HG03354 (cell line): ENCODE data around the gene PTPRU.

ENCODE experiments used
- ATAC-seq: cut with Tn5 transposase; IDR thresholded peaks from one replicate; pipeline ENCODE4 v1.9.1; 2021; ENCODE audit warnings: mild to moderate bottlenecking; ENCODE audit not compliant: unreplicated experiment, poor library complexity, severe bottlenecking

Gene PTPRU

DNA sequence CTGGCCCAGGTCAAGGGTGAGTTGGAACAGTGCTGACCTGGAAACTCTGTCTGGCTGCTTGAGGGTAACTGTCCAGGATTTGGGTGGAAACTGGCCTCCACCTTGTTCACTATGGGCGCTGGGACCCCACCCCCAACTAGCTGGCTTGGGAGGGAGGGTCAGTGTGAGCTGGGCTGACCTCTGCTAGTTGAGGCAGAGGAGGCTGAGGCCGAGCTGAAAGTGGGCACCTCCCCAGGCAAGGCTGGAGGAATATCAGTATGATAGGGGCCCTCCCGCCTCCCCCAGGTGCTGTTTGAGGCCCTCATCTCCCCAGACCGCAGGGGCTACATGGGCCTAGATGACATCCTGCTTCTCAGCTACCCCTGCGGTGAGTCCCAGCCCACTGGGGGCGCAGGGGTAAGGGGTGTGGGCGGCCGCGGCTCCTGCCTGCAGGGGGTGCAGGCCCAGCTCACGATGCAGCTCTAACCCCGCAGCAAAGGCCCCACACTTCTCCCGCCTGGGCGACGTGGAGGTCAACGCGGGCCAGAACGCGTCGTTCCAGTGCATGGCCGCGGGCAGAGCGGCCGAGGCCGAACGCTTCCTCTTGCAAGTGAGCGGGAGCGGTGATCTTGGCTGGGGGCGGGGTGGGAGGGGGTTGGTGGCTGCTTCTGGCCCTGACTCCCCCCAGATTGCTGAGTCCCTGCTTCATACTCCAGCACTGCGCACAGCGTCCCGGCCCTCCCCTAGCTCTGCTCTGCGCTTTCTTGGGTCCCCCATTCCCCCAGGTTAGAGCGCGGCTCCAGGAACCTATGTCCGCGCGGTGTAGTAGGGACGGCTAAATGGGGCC, 22.9 kb downstream of the PTPRU start:
- no peak for ATAC-seq

DNA sequence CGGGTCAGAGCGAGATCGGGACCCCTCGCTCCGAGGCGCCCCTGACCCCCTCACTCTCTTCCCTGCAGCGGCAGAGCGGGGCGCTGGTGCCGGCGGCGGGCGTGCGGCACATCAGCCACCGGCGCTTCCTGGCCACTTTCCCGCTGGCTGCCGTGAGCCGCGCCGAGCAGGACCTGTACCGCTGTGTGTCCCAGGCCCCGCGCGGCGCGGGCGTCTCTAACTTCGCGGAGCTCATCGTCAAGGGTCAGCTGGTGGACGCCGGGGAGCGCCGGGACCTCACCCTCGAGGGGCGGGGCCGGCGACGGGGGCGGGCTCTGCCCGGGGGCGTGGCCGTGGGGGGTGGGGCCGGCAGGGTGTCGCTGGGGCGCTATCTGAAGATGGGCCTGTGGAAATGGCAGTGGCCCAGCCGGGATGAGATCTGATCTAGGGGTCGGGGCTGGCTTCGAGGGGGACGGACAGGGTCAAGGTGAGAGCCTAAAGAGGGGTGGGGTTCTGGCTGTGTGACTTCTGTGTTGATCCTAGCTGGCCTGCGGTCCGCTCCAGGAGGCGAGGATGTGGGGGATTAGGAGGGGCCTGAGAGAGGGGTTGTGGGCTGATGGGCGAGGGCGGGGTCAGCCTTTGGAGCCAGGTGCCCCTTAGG, 23.6 kb downstream of the PTPRU start:
- no peak for ATAC-seq

DNA sequence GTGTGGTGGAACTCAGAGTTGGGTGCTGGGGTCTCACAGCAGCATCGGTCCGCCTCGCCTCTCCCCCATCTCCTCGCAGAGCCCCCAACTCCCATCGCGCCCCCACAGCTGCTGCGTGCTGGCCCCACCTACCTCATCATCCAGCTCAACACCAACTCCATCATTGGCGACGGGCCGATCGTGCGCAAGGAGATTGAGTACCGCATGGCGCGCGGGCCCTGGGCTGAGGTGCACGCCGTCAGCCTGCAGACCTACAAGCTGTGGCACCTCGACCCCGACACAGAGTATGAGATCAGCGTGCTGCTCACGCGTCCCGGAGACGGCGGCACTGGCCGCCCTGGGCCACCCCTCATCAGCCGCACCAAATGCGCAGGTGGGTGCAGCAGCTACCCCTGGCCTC, 24.2 kb downstream of the PTPRU start:
- no peak for ATAC-seq

DNA sequence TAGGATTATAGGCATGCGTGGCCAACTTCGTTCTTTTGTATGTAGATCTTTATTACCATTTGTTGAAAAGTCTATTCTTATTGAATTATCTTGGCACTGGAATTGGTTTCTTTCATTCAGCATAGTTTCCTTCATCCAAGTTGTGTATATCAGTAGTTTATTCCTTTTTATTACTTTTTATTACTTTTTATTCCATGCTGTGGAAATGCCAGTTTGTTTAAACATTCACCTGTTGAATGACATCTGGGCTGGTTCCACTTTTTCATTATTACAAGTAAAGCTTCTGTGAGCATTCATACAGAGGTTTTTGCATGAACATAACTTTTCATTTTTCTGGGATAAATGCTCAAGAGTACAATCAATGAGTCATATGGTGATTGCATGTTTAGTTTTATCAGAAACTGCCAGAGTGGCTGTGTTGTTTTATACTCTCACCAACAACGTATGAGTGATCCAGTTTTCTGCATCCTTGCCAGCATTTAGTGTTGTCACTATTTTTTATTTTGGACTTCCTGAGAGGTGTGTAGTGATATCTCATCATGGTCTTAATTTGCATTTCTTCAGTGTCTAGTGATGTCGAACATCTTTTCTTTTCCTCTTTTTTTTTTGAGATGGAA, 28.6 kb downstream of the PTPRU start:
- no peak for ATAC-seq

DNA sequence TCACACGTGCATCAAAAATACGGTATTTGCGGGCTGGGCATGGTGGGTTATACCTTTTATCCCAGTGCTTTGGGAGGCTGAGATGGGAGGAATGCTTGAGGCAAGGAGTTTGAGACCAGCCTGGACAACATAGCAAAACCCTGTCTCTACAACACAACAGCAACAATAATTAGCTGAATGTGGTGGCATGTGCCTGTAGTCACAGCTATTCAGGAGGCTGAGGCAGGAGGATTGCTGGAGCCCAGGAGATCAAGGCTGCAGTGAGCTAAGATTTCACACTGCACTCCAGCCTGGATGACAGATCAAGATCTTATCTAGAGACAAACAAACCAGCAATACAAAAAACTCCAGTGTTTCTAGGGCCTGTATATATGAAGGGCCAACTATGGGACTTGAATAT, 30.6 kb downstream of the PTPRU start:
- ATAC-seq = no peak

DNA sequence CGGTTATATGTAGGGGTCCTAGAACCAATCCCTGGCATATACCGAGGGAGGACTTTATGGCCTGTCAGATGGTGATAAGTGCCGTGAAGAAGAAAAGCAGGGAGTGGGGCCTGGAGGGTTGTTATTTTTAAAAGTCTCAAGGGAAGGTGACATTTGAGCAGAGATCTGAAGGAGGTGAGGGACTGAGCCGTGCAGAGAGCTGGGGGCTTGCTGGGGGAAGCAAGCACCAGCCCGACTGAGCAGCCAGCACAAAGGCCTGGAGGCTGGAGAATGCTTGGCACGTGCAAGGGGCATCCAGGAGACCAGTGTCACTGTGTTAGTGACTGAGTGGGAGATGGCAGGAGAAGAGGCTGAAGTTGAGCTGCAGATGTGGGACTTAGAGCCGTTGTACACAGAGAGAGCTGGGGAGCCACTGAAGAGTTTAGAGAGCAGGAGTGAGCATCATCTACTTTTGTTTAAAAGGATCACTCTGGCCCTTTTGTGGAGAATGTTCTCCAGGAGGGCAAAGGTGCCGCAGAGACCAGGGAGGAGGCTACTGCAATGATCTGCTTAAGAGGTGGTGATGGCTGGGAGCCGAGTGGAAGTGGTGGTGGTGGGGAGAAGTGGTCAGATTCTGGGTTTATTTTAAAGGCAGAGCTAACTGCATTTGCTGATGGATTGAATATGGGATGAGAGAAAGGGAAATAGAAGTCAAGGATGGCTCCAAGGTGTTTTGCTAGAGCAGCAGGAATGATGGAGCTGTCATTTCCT, 31.2 kb downstream of the PTPRU start:
- ATAC-seq = no peak

DNA sequence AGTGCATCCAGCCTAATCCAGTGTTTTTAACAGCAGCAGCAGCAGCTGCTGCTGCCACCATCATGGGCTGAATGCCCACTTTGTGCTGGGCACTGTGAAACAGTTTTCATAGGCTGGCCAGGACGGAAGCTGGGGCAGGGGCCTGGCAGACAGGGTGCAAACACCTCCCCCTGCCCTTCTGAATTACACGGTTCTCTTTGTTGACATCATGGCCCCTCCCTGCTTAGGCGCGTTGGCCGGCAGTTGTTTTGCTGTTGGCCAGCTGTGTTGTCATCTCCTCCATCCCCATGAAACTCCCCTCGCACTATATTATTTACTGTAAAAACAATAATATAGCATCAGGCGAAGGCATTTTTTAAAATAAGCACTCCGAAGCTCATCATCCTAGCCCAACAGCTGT, 33.1 kb downstream of the PTPRU start:
- no peak for ATAC-seq

DNA sequence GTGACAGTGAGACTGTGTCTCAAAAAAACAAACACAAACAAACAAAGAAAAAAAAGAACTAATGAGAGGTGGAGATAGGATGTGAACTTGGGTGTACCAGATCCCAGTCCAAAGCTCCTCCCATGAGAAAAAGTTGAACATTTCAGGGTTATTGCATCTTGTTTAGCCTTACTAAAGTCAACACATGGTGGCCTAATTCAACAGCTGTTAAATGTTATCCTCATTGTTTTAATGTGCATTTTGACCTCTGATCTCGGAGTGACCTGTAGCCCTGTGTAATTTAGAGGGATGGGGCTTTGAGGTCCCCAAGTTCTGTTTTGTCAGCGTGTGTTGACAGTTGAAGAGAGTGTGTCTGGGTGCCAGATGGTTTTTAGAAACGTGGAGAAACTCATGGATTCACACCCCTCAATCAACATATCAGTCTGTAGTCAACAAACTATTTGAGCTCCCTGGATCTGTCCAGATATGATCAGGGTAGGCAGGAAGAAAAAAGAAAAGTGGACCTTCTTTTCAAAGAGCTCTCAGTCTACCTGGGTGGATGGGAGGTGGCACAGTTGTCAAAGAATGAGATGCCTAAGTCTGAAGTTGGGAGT, 34.7 kb downstream of the PTPRU start:
- ATAC-seq = no peak

DNA sequence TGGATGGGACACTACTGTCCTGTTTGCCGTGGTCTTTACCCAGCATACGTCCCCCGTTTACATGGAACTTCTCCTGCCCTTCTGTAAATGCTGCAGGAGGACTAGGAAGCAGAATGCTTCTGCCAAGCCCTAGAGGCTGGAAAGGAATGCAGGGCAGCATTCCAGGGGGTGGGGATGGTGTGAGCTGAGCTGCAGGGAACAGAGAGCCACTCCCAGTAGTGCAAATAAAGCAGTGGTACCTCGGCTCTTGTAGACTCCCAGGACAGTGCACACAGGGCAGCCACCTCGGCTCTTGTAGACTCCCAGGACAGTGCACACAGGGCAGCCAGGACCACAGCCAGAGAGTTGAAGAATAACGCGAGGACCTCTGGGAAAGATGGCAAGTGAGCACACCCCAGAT, 35.4 kb downstream of the PTPRU start:
- no peak for ATAC-seq

DNA sequence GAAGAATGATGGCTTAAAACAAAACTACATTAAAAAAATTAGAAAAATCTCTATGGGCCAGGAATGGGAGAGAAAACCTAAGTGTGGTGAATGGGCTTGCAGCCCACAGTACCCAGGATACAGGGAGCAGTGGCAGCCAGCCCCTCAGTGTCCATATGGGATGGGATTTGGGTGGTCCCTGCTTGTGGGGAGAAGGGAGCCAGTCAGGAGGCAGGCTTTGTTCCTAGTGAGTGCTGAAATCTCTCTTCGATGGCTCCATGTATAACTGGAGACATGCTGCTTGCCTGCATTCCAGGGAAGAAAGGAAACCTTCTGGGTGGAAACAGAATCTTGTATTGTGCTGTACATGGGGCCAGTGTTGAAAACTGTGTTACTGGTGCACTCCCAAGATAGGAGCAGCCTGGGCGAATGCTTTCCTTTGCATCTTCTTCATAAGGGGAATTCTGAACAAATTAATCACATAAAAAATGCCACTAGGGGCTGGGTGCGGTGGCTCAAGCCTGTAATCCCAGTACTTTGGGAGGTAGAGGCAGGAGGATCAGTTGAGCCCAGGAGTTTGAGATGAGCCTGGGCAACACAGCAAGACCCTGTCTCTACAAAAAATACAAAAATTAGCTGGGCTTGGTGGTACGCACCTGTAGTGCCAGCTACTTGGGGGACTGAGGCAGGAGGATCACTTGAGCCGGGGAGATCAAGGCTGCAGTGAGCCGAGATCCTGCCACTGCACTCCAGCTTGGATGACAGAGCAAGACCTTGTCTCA, 36.0 kb downstream of the PTPRU start:
- ATAC-seq = no peak

DNA sequence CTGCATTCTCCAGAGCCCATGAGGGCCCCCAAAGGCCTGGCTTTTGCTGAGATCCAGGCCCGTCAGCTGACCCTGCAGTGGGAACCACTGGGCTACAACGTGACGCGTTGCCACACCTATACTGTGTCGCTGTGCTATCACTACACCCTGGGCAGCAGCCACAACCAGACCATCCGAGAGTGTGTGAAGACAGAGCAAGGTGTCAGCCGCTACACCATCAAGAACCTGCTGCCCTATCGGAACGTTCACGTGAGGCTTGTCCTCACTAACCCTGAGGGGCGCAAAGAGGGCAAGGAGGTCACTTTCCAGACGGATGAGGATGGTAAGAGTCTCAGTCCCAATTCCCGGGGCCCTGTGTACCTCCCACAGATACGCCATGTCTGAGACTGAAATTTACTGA, 39.1 kb downstream of the PTPRU start:
- ATAC-seq = no peak

DNA sequence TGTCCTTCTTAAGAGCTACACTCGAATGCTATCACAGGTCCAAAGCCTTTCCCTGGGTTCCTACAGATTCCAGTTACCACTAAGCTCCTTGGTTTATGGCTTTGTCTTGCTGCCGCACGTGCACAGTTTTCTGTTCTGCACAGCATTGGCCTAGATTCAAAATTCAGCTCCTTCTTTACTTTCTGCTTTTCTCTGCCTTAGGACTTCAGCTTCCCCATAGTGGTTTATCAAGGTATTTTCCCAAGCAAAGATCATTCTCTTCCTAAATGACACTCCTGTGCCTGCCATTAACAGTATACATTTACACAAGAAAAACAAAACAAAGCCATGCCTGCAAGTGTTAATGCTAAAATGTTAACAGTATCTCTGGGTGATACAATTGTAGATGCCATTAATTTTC, 41.8 kb downstream of the PTPRU start:
- ATAC-seq = no peak

DNA sequence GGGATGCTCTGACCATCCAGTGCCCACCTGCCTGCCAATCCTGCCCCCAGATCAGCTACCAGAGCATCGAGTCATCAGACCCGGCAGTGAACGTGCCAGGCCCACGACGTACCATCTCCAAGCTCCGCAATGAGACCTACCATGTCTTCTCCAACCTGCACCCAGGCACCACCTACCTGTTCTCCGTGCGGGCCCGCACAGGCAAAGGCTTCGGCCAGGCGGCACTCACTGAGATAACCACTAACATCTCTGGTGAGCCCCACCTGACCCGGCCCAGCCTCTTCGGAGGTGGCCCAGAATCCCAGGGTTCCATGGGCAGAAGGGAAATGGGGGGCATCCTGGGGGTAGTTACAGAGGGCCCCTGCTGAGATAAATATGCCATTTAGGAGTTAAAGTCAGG, 43.1 kb downstream of the PTPRU start:
- no peak for ATAC-seq

DNA sequence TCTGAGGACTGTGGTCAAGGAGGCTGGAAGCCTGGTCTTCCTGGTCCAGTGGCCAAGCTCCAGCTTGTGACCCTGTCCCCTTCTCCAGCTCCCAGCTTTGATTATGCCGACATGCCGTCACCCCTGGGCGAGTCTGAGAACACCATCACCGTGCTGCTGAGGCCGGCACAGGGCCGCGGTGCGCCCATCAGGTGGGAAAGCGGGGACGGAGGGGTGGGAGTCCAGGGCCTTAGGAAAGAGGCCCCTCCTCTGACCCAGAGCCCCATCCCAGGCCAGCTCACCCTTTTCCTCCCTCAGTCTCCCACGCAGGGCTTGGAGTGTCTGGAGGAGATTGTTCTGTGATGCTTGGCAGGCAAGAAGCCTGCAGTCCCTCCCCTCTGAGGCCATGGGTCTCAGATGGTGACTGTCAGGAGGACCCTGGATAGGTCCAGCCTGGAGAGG, 43.6 kb downstream of the PTPRU start:
- no peak for ATAC-seq

DNA sequence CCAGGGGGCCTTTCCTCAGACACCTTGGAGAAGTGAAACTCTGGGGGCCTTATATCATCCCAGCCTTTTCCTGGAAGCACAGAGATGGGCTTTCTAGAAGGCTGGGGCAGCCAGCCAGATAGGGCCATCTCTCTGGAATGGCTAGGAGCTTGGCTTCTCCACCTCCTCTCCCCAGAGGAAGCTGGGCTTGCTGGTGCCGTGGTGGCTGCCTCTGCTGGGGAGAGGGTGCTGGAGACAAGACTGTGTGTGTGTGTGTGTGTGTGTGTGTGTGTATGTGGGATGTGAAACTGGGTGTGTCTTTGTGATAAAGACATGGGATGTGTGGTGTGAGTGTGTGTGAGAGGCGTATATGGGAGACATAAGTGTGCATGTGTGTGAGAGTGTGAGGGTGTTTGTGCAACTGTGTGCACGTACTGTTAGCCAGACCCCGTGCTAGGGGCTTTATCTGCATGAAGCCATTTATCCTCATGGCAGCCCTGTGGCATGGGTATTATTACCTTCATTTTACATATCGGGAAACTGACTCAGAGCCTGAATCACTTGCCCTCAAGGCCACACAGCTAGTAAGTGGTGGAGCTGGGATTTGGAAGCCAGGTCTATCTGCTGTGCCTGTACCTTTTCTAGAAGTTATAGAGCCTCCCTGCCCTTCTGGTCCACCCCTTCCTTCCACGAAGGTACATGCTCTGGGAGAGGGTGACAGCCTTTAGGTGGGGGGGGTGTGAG, 44.2 kb downstream of the PTPRU start:
- ATAC-seq = no peak

DNA sequence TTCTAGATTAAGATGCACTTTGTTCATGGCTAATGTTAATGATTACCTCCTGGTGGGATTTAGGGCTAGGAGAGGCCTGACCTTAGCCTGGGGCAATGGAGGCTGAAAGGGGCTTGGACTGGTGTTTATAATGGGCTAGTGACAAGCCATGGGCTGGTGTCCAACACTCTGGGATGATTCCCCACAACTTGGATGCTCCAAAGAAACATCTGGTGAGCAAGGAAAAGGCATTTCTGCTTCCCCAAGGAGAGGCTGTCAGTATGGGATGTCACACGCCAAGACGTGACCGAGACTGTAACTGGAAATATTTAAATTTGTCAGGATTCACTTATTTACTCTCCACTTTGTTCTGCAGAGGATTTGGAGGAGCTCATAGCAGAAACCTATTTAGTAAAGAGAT, 45.2 kb downstream of the PTPRU start:
- no peak for ATAC-seq

DNA sequence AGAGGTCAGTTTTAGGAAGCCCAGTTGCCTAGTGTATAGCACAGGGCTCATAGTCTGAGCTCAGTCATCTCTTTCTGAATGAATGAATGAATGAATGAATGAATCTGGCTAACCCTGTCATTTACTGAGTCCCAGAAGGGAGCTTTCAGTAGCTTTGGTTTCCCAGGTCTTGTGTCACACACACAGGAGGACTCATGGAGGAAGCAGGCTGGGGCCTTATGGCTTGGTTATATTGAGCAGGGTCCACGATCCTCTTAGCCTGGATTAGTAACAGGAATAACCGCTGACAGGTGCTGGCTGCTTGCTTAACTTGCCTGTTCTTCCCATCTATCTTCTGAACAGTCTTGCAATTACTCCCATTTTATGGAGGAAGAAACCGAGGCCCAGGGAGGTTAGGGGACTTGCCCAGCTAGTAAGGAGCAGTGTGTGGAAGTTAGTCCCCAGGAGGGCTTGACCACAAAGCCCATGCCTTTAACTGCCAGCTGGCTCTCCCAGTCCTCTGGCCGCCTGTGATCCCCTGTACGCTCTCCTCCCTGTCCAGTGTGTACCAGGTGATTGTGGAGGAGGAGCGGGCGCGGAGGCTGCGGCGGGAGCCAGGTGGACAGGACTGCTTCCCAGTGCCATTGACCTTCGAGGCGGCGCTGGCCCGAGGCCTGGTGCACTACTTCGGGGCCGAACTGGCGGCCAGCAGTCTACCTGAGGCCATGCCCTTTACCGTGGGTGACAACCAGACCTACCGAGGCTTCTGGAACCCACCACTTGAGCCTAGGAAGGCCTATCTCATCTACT, 46.0 kb downstream of the PTPRU start:
- ATAC-seq = no peak
